VCaP (cell line): Measurements from ENCODE around the gene RRBP1.

Source experiments
- H3K27ac ChIP-seq: fragments of 450-650 bp; 2 replicates; pipeline ENCODE4 v1.5.1; 2017
- CTCF ChIP-seq: fragments of 450-650 bp; conservative IDR thresholded peaks from 2 replicates; pipeline ENCODE4 v1.5.1; 2017; ENCODE audit warnings: mild to moderate bottlenecking, moderate library complexity

Gene RRBP1

GRCh38 chr20:17635332-17636244 lies 46.5 kb downstream of the RRBP1 start:
- no peak for TF ChIP-seq CTCF
- no peak overlapping the region for H3K27ac ChIP-seq

- TF ChIP-seq CTCF, result no peak
- no peak overlapping the region for H3K27ac ChIP-seq
These were observed 47.2 kb downstream of the RRBP1 start for GRCh38 chr20:17634661-17635331.

- no peak overlapping the region for H3K27ac ChIP-seq
- no peak for TF ChIP-seq CTCF
These were observed 48.1 kb downstream of the RRBP1 start for GRCh38 chr20:17633850-17634500.

- TF ChIP-seq CTCF, result no peak
- no peak overlapping the region for H3K27ac ChIP-seq
These were observed 48.7 kb downstream of the RRBP1 start for GRCh38 chr20:17633221-17633849.

- TF ChIP-seq CTCF, result no peak
- no peak overlapping the region for H3K27ac ChIP-seq
These were observed 50.3 kb downstream of the RRBP1 start for GRCh38 chr20:17631576-17632319.

- no peak overlapping the region for H3K27ac ChIP-seq
- no peak for TF ChIP-seq CTCF
These were observed 51.2 kb downstream of the RRBP1 start for GRCh38 chr20:17630806-17631195.
